ENCODE results near the gene COL18A1.
"Not testable (repeated sequence)": the region's sequence is repeated elsewhere in the genome, so short reads cannot be mapped to it uniquely, and the experiment has no call there.

The COL18A1 gene

GRCh38 chr21:45497846-45498645, 93.1 kb downstream of the COL18A1 start:
- DNase-seq: no peak

GRCh38 chr21:45498646-45499000, 93.7 kb downstream of the COL18A1 start:
- no peak for DNase-seq

GRCh38 chr21:45499201-45499750, 94.3 kb downstream of the COL18A1 start:
- DNase-seq: no peak

GRCh38 chr21:45499970-45500577, 95.1 kb downstream of the COL18A1 start:
- no peak for DNase-seq

- not testable (repeated sequence) for DNase-seq
Observed at GRCh38 chr21:45501081-45502005, 96.4 kb downstream of the COL18A1 start.

GRCh38 chr21:45502006-45502345, 97.0 kb downstream of the COL18A1 start:
- no peak for DNase-seq

- no peak for DNase-seq
Observed at GRCh38 chr21:45502600-45502999, 97.6 kb downstream of the COL18A1 start.

- not testable (repeated sequence) for DNase-seq
Observed at GRCh38 chr21:45503226-45503625, 98.3 kb downstream of the COL18A1 start.

GRCh38 chr21:45504021-45504515, 99.1 kb downstream of the COL18A1 start:
- DNase-seq: no peak

- DNase-seq: no peak
Observed at GRCh38 chr21:45504516-45505415, 99.8 kb downstream of the COL18A1 start.

GRCh38 chr21:45505416-45506021, 100.6 kb downstream of the COL18A1 start:
- no peak for DNase-seq

GRCh38 chr21:45506241-45506817, 101.4 kb downstream of the COL18A1 start:
- DNase-seq: no peak

- no peak for DNase-seq
Observed at GRCh38 chr21:45506836-45507522, 102.0 kb downstream of the COL18A1 start.

GRCh38 chr21:45507523-45507875, 102.5 kb downstream of the COL18A1 start:
- DNase-seq: no peak

GRCh38 chr21:45507888-45508508, 103.0 kb downstream of the COL18A1 start:
- DNase-seq: no peak

- no peak for DNase-seq
Observed at GRCh38 chr21:45508607-45509565, 103.9 kb downstream of the COL18A1 start.

- no peak for DNase-seq
Observed at GRCh38 chr21:45509566-45510465, 104.9 kb downstream of the COL18A1 start.

GRCh38 chr21:45510466-45510955, 105.5 kb downstream of the COL18A1 start:
- DNase-seq: no peak

Measured in MV-4-11 (cell line).